CD4-positive, alpha-beta T cell treated with Interleukin-2 at 100 ng/mL for 4 hours (primary cell): ENCODE measurements around the gene ODAD2.

Experiments used
- DNase-seq: peaks from one replicate; pipeline ENCODE4 v3.0.0-alpha.2; 2020; ENCODE audit warnings: low spot score

ODAD2 gene

GRCh38 chr10:27838901-27839300, 160.0 kb downstream of the ODAD2 start:
- DNase-seq = no peak

GRCh38 chr10:27838361-27838760, 160.5 kb downstream of the ODAD2 start:
- no peak for DNase-seq

- DNase-seq = no peak
Measured at GRCh38 chr10:27834476-27834875, 164.4 kb downstream of the ODAD2 start.

- no peak for DNase-seq
Measured at GRCh38 chr10:27833792-27834191, 165.1 kb downstream of the ODAD2 start.

- DNase-seq = no peak
Measured at GRCh38 chr10:27832826-27833225, 166.1 kb downstream of the ODAD2 start.

- DNase-seq = no peak
Measured at GRCh38 chr10:27826369-27826768, 172.5 kb downstream of the ODAD2 start.

GRCh38 chr10:27822301-27822700, 176.6 kb downstream of the ODAD2 start:
- DNase-seq = no peak

GRCh38 chr10:27820637-27821036, 178.2 kb downstream of the ODAD2 start:
- no peak for DNase-seq

- DNase-seq = no peak
Measured at GRCh38 chr10:27819781-27820531, 178.9 kb downstream of the ODAD2 start.

- no peak for DNase-seq
Measured at GRCh38 chr10:27816320-27816719, 182.6 kb downstream of the ODAD2 start.

GRCh38 chr10:27815846-27816245, 183.0 kb downstream of the ODAD2 start:
- DNase-seq = no peak

- DNase-seq = no peak
Measured at GRCh38 chr10:27815261-27815660, 183.6 kb downstream of the ODAD2 start.

GRCh38 chr10:27805180-27805579, 193.7 kb downstream of the ODAD2 start:
- no peak for DNase-seq

GRCh38 chr10:27804136-27804535, 194.7 kb downstream of the ODAD2 start:
- no peak for DNase-seq

GRCh38 chr10:27801171-27801785, 197.6 kb downstream of the ODAD2 start:
- no peak for DNase-seq

GRCh38 chr10:27799046-27799445, 199.8 kb downstream of the ODAD2 start:
- DNase-seq = no peak

- no peak for DNase-seq
Measured at GRCh38 chr10:27794157-27794556, 204.7 kb downstream of the ODAD2 start.

GRCh38 chr10:27792216-27792615, 206.7 kb downstream of the ODAD2 start:
- no peak for DNase-seq

GRCh38 chr10:27784272-27784671, 214.6 kb downstream of the ODAD2 start:
- no peak for DNase-seq

- DNase-seq = peak; percentile 21
Measured at GRCh38 chr10:27783660-27784059, 215.2 kb downstream of the ODAD2 start.

- DNase-seq = no peak
Measured at GRCh38 chr10:27779462-27780015, 219.3 kb downstream of the ODAD2 start.

GRCh38 chr10:27774831-27775230, 224.0 kb downstream of the ODAD2 start:
- no peak for DNase-seq

- DNase-seq = no peak
Measured at GRCh38 chr10:27771231-27771630, 227.6 kb downstream of the ODAD2 start.

- no peak for DNase-seq
Measured at GRCh38 chr10:27770181-27770580, 228.7 kb downstream of the ODAD2 start.
